Vagina (tissue), 2 donors: ENCODE measurements around the gene CRKL.

ENCODE experiments used
- CTCF ChIP-seq, 3 experiments: fragments of 450-650 bp in 2 of 3; fragments of 200-600 bp in 1 of 3; sonication (generic) in 1 of 3; IDR thresholded peaks; one replicate each; pipeline ENCODE4 v1.5.1; 2017 to 2019; ENCODE audit warnings: antibody characterized with exemption in 3 of 3, mild to moderate bottlenecking in 2 of 3, moderate library complexity in 2 of 3
- POLR2AphosphoS5 ChIP-seq, 2 donors: sonication (generic); formaldehyde crosslinking; IDR thresholded peaks; one replicate each; pipeline ENCODE4 v1.9.0; 2017; ENCODE audit warnings: antibody characterized with exemption in 2 of 2, mild to moderate bottlenecking in 2 of 2, low read depth in 1 of 2; ENCODE audit not compliant: insufficient read depth in 1 of 2

GRCh38 chr22:20993304-20994127 is 76.3 kb downstream of the CRKL start:
- no peak for TF ChIP-seq CTCF (IDR thresholded peaks at IDR 0.05)
- no peak for TF ChIP-seq POLR2AphosphoS5 (IDR thresholded peaks at IDR 0.05; ENCODE audit: insufficient read depth in 1 of 2, low read depth in 1 of 2)
